Immature natural killer cell (primary cell): ENCODE results near the gene MYL3. TPM values are rescaled to one million over a fixed set of nuclear protein-coding genes. Genes with fewer than 3 reads are reported as not detected.

Experiments
- DNase-seq, 3 donors: peaks; one replicate each; pipeline ENCODE4 v3.0.0; 2022; ENCODE audit warnings: mixed read lengths in 1 of 3
- H3K27ac Mint-ChIP-seq, 6 donors: one replicate each; pipeline ENCODE4 v1.8.0; 2020; ENCODE audit warnings: mixed read lengths in 6 of 6, mild to moderate bottlenecking in 5 of 6, inconsistent platforms in 4 of 6, moderate library complexity in 3 of 6
- H3K27me3 Mint-ChIP-seq, 3 donors: one replicate each; pipeline ENCODE4 v1.8.0; 2020 to 2021; ENCODE audit warnings: low read depth in 3 of 3, mild to moderate bottlenecking in 3 of 3, mixed read lengths in 3 of 3, moderate library complexity in 3 of 3, inconsistent platforms in 1 of 3
- H3K36me3 Mint-ChIP-seq, 3 donors: one replicate each; pipeline ENCODE4 v1.8.0; 2020; ENCODE audit warnings: mixed read lengths in 3 of 3, inconsistent platforms in 2 of 3, mild to moderate bottlenecking in 2 of 3
- H3K4me1 Mint-ChIP-seq, 2 donors: one replicate each; pipeline ENCODE4 v1.8.0; 2020; ENCODE audit warnings: inconsistent platforms in 2 of 2, mild to moderate bottlenecking in 2 of 2, mixed read lengths in 2 of 2, moderate library complexity in 1 of 2
- H3K4me3 Mint-ChIP-seq, 5 donors: one replicate each; pipeline ENCODE4 v1.8.0; 2020; ENCODE audit warnings: mild to moderate bottlenecking in 5 of 5, mixed read lengths in 5 of 5, inconsistent platforms in 3 of 5, moderate library complexity in 3 of 5
- H3K9me3 Mint-ChIP-seq, 6 donors: one replicate each; pipeline ENCODE4 v1.8.0; 2020; ENCODE audit warnings: mild to moderate bottlenecking in 6 of 6, mixed read lengths in 6 of 6, inconsistent platforms in 4 of 6, moderate library complexity in 3 of 6
- polyA plus RNA-seq, 3 donors: library from polyadenylated mRNA; unstranded; fragments of 300-500 nt; fragmentation: Illumina TruSeq; gene quantifications; one replicate each; pipeline ENCODE4 v1.2.3, GENCODE V29; 2021

The MYL3 gene
- polyA plus RNA-seq, 3 donors from 2014 or later: not detected

GRCh38 chr3:46852334-46852720 is 10.9 kb downstream of the MYL3 start:
- H3K27me3 Mint-ChIP-seq: peaks cover 2 to 5% (median 2%) of the 10 kb centered on the region in 3 donors
- H3K36me3 Mint-ChIP-seq: no peaks in the 10 kb centered on the region
- H3K4me3 Mint-ChIP-seq: no peak overlapping the region
- H3K9me3 Mint-ChIP-seq: peaks cover 0 to 2% (median 0%) of the 10 kb centered on the region in 6 donors
- no peaks in the 10 kb centered on the region for H3K4me1 Mint-ChIP-seq
- no peak overlapping the region for H3K27ac Mint-ChIP-seq
- no peak for DNase-seq

- Mint-ChIP-seq H3K4me1 (no peaks in the 10 kb centered on the region), H3K27ac (no peak overlapping the region), H3K36me3 (no peaks in the 10 kb centered on the region), H3K4me3 (no peak overlapping the region), H3K27me3 (peaks cover 2 to 5% (median 2%) of the 10 kb centered on the region in 3 donors), H3K9me3 (peaks cover 0 to 2% (median 0%) of the 10 kb centered on the region in 6 donors)
- DNase-seq: no peak
Observed at GRCh38 chr3:46851364-46852333, 11.6 kb downstream of the MYL3 start.

GRCh38 chr3:46850468-46850779 is 12.8 kb downstream of the MYL3 start:
- H3K9me3 Mint-ChIP-seq: peaks cover 0 to 2% (median 0%) of the 10 kb centered on the region in 6 donors

GRCh38 chr3:46849686-46850467 is 13.4 kb downstream of the MYL3 start:
- Mint-ChIP-seq H3K4me3 (no peak overlapping the region), H3K36me3 (no peaks in the 10 kb centered on the region), H3K4me1 (peaks cover 4 to 5% of the 10 kb centered on the region in 2 donors), H3K9me3 (peaks cover 0 to 2% (median 0%) of the 10 kb centered on the region in 6 donors), H3K27ac (no peak overlapping the region), H3K27me3 (peaks cover 2% of the 10 kb centered on the region in 3 donors)
- DNase-seq: no peak

More at GRCh38 chr3:46850468-46850779, 12.8 kb downstream of the MYL3 start:
- Mint-ChIP-seq H3K27ac (no peak overlapping the region), H3K4me3 (no peak overlapping the region), H3K36me3 (no peaks in the 10 kb centered on the region), H3K27me3 (peaks cover 2% of the 10 kb centered on the region in 3 donors), H3K4me1 (peaks cover 0 to 2% of the 10 kb centered on the region in 2 donors)
- DNase-seq: no peak

- Mint-ChIP-seq H3K36me3 (no peaks in the 10 kb centered on the region), H3K27ac (no peak overlapping the region), H3K9me3 (no peaks in the 10 kb centered on the region), H3K4me1 (peaks cover 4 to 6% of the 10 kb centered on the region in 2 donors), H3K27me3 (peaks cover 0 to 2% (median 2%) of the 10 kb centered on the region in 3 donors), H3K4me3 (peak overlapping the region in 1 of 5 donors; percentile 34)
- no peak for DNase-seq
Observed at GRCh38 chr3:46849045-46849631, 14.1 kb downstream of the MYL3 start.

GRCh38 chr3:46848271-46849044 is 14.8 kb downstream of the MYL3 start:
- DNase-seq: no peak
- H3K36me3 Mint-ChIP-seq: no peaks in the 10 kb centered on the region
- H3K4me1 Mint-ChIP-seq: peaks cover 4 to 6% of the 10 kb centered on the region in 2 donors
- H3K9me3 Mint-ChIP-seq: no peaks in the 10 kb centered on the region
- peaks cover 0 to 2% (median 2%) of the 10 kb centered on the region in 3 donors for H3K27me3 Mint-ChIP-seq
- H3K4me3 Mint-ChIP-seq: peak overlapping the region in 2 of 5 donors; percentile 21
- H3K27ac Mint-ChIP-seq: peak overlapping the region in 2 of 6 donors; percentile 2 to 21

- Mint-ChIP-seq H3K4me1 (peaks cover 4 to 6% of the 10 kb centered on the region in 2 donors), H3K4me3 (peak overlapping the region in 1 of 5 donors; percentile 21), H3K36me3 (no peaks in the 10 kb centered on the region), H3K9me3 (no peaks in the 10 kb centered on the region), H3K27ac (no peak overlapping the region), H3K27me3 (peaks cover 0 to 3% (median 2%) of the 10 kb centered on the region in 3 donors)
- no peak for DNase-seq
Observed at GRCh38 chr3:46847744-46848143, 15.5 kb downstream of the MYL3 start.

GRCh38 chr3:46846624-46847542 is 16.4 kb downstream of the MYL3 start:
- DNase-seq: no peak
- H3K4me1 Mint-ChIP-seq: peaks cover 4 to 6% of the 10 kb centered on the region in 2 donors
- peak overlapping the region in 3 of 6 donors; percentile 34 to 53 (median 49) for H3K27ac Mint-ChIP-seq
- no peaks in the 10 kb centered on the region for H3K36me3 Mint-ChIP-seq
- H3K4me3 Mint-ChIP-seq: peak overlapping the region; percentile 73 to 85 (median 82)
- H3K9me3 Mint-ChIP-seq: peaks cover 0 to 1% (median under 1%) of the 10 kb centered on the region in 6 donors
- peaks cover 0 to 3% (median 2%) of the 10 kb centered on the region in 3 donors for H3K27me3 Mint-ChIP-seq

- H3K4me1 Mint-ChIP-seq: peaks cover 4 to 6% of the 10 kb centered on the region in 2 donors
- peak; percentile 79 to 82 (median 82) for DNase-seq
- peaks cover 0 to 4% (median 4%) of the 10 kb centered on the region in 3 donors for H3K36me3 Mint-ChIP-seq
- peak overlapping the region; percentile 73 to 85 (median 82) for H3K4me3 Mint-ChIP-seq
- H3K27ac Mint-ChIP-seq: peak overlapping the region in 4 of 6 donors; percentile 17 to 85 (median 35)
- H3K27me3 Mint-ChIP-seq: peaks cover 2 to 5% (median 2%) of the 10 kb centered on the region in 3 donors
- peaks cover 5 to 10% (median 9%) of the 10 kb centered on the region in 6 donors for H3K9me3 Mint-ChIP-seq
Observed at GRCh38 chr3:46845860-46846623, 17.2 kb downstream of the MYL3 start.

- Mint-ChIP-seq H3K4me3 (peak overlapping the region; percentile 73 to 85 (median 82)), H3K27ac (peak overlapping the region in 4 of 6 donors; percentile 46 to 85 (median 62))
- DNase-seq: no peak
Observed at GRCh38 chr3:46845397-46845859, 17.8 kb downstream of the MYL3 start.

GRCh38 chr3:46844881-46845312 is 18.3 kb downstream of the MYL3 start:
- Mint-ChIP-seq H3K27me3 (peaks cover 2 to 5% (median 2%) of the 10 kb centered on the region in 3 donors), H3K9me3 (peaks cover 9 to 21% (median 17%) of the 10 kb centered on the region in 6 donors), H3K27ac (peak overlapping the region in 4 of 6 donors; percentile 3 to 68 (median 48)), H3K4me3 (peak overlapping the region; percentile 73 to 85 (median 82)), H3K4me1 (peaks cover 4 to 6% of the 10 kb centered on the region in 2 donors), H3K36me3 (peaks cover 4 to 8% (median 4%) of the 10 kb centered on the region in 3 donors)
- no peak for DNase-seq

More at GRCh38 chr3:46845397-46845859, 17.8 kb downstream of the MYL3 start:
- Mint-ChIP-seq H3K9me3 (peaks cover 9 to 16% (median 14%) of the 10 kb centered on the region in 6 donors), H3K36me3 (peaks cover 2 to 6% (median 4%) of the 10 kb centered on the region in 3 donors), H3K4me1 (peaks cover 4 to 6% of the 10 kb centered on the region in 2 donors), H3K27me3 (peaks cover 2 to 5% (median 2%) of the 10 kb centered on the region in 3 donors)
